Erythroblast (primary cell): ENCODE results near the gene FOXC1.

Experiments used
- GATA1 ChIP-seq: IDR thresholded peaks from 2 replicates; pipeline ENCODE4 v1.6.1; 2011; ENCODE audit warnings: low read depth, mild to moderate bottlenecking, control low read depth, low read length, moderate library complexity
- POLR2A ChIP-seq: IDR thresholded peaks from 2 replicates; pipeline ENCODE4 v1.6.1; 2011; ENCODE audit warnings: mild to moderate bottlenecking, low read length

DNA sequence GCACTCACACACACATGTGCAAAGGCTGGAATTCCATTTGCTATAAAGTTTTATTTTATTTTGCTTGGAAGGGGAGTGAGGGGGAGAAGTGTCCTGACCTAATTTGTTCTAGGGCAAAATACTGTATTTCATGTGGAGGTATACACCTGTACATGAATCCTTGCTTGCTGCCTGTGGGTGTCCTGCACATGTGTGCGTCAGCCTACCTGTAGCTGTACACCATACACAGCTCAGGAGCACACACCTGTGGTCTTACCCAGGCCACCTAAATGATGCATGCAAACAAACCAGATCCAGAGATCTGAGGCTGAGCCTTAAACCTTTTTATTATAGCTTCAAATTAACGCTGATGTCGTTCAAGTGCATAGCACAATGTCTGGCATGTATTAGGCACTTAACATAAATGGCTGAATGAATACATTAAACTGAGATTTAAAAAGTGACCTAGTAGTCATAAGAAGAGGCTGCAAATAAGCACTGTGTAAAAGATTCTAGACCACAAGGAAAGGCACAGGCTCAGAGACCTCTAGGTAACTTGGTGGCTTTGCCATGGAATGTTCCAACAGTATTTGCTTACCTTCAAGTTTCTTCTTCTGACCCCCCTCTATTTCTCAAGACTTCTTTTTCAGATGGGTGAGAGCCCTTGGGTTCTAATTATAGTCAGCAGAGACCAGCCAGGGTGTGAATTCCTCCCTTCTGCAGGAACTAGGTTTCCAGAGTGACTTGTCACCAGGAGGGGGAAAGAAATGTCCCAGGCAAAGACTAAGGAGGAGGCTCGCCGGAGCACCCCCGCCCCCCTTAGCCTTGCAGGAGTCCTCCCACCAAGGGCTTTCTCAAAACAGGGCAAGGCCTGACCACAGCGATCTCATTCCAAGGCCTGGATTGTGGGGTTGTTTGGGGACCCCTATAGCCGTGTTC, 13.4 kb downstream of the FOXC1 start:
- TF ChIP-seq POLR2A (no peak), GATA1 (no peak)
